ENCODE measurements around the gene RNF41.

DNA sequence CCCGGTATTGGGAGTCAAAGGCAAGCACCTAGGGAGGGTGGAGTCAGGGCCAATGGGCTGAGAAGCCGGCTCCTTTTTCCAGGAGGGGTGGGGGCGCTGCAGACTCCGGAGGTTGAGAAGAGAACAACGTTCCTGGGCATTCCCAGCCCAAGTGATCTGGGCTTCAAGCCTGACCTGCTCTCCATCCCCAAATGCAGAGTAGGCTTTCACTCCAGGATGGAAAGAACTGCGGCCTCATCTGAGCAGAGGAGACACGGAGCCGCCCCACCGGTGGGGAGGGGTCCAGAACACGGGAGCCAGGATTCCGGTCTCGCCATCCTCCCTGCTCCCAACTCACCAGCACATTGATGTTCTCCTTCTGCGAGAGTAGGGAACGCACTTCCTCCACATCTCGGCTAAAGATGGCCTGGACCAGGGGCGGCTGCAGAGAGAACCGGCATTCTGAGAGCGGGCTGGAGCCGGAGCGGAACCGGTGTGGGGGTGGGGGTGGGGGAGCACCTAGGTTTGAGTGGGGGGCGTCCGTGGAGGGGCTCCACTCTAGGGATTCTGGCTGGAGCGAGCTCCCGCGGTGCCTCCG is 35.9 kb upstream of the RNF41 start:
- TF ChIP-seq EZH2 (IDR thresholded peaks at IDR 0.05; ENCODE audit: borderline replicate concordance, insufficient read depth, low read depth, low read length, poor library complexity, severe bottlenecking) = no peak
- TF ChIP-seq, protein P1, sequence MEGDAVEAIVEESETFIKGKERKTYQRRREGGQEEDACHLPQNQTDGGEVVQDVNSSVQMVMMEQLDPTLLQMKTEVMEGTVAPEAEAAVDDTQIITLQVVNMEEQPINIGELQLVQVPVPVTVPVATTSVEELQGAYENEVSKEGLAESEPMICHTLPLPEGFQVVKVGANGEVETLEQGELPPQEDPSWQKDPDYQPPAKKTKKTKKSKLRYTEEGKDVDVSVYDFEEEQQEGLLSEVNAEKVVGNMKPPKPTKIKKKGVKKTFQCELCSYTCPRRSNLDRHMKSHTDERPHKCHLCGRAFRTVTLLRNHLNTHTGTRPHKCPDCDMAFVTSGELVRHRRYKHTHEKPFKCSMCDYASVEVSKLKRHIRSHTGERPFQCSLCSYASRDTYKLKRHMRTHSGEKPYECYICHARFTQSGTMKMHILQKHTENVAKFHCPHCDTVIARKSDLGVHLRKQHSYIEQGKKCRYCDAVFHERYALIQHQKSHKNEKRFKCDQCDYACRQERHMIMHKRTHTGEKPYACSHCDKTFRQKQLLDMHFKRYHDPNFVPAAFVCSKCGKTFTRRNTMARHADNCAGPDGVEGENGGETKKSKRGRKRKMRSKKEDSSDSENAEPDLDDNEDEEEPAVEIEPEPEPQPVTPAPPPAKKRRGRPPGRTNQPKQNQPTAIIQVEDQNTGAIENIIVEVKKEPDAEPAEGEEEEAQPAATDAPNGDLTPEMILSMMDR (IDR thresholded peaks at IDR 0.05) = no peak
